ENCODE results near the gene GLYATL1.

The GLYATL1 gene

GRCh38 chr11:58905011-58905720 lies 34.1 kb upstream of the GLYATL1 start:
- H3K9me3 Mint-ChIP-seq = no peaks in the 10 kb centered on the region
- H3K36me3 Mint-ChIP-seq (ENCODE audit: low read depth) = no peaks in the 10 kb centered on the region
- peak; percentile 62 for DNase-seq
- no peak overlapping the region for H3K27ac Mint-ChIP-seq
- no peak for TF ChIP-seq CTCF (IDR thresholded peaks at IDR 0.05)
- H3K4me1 Mint-ChIP-seq = peaks cover 35% of the 10 kb centered on the region
- peak overlapping the region; percentile 81 for H3K4me3 Mint-ChIP-seq
- peaks cover 13% of the 10 kb centered on the region for H3K27me3 Mint-ChIP-seq (ENCODE audit: low read depth, poor library complexity)

DNA sequence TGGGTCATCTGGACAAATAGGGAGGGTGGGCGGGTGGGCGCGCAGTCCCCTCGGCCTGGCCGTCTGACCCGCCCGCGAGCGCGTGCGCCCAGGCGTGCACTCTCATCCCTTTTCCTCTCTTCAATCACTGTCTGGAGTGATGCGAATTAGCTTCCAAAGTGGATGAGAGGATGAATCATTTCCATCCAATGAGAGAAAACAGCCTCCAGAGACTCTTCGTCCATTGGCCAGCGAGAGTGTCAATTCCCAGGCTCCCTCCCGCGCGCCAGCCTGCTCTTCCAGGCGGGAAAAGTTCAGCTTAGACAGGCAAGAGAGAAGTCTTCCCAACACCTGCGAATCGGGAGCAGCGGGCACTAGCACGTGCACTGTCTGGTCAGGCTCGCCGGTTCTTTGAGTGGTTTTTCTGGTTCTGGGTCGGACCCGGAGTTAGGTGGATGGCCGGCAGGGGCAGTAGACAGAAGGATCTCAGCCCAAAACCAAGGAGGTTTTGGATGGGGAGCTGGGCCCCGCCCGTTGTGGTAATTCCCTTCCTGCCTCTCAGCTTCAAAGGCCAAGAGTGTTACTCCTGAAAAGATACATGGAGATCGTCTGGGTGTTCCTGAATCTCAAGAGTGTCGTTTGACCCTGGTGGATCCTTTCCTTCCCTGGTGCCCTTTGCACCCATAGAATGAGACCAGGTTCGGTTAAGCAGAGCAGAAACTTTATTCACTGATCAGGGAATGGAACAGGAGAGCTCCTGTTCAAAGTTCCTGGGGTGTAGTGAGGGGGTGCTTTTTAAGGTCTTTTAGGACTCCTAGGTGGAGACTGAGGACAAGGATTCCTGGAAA lies 33.4 kb upstream of the GLYATL1 start:
- no peaks in the 10 kb centered on the region for H3K9me3 Mint-ChIP-seq
- no peak overlapping the region for H3K27ac Mint-ChIP-seq
- H3K27me3 Mint-ChIP-seq (ENCODE audit: low read depth, poor library complexity) = peaks cover 13% of the 10 kb centered on the region
- H3K4me1 Mint-ChIP-seq = peaks cover 35% of the 10 kb centered on the region
- DNase-seq = peak; percentile 82
- no peaks in the 10 kb centered on the region for H3K36me3 Mint-ChIP-seq (ENCODE audit: low read depth)
- peak overlapping the region; percentile 81 for H3K4me3 Mint-ChIP-seq
- TF ChIP-seq CTCF (IDR thresholded peaks at IDR 0.05) = peak; percentile 39

DNA sequence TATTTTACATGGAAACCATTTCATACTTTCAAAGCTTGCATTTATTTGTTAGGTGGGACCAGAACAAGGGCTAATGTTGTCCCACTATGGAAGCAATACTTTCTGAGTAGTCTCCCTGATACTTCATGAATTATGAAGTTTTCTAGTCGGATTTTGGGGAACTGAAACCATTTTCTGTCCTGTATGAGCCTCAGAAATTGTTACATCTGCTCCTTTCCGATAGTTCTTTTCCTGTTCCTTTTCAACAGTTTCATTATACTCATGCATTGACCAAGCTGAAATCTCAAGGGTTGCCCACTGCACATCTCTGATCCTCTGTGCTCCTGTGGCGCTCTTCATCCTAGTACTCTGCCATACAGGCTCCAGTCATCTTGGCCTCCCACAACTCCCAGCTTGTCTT lies 31.5 kb upstream of the GLYATL1 start:
- Mint-ChIP-seq H3K4me1 (peaks cover 29% of the 10 kb centered on the region), H3K27ac (no peak overlapping the region), H3K4me3 (no peak overlapping the region), H3K27me3 (ENCODE audit: low read depth, poor library complexity) (peaks cover 14% of the 10 kb centered on the region), H3K9me3 (no peaks in the 10 kb centered on the region), H3K36me3 (ENCODE audit: low read depth) (no peaks in the 10 kb centered on the region)
- DNase-seq = no peak
- no peak for TF ChIP-seq CTCF (IDR thresholded peaks at IDR 0.05)

- H3K4me1 Mint-ChIP-seq = no peaks in the 10 kb centered on the region
- H3K27me3 Mint-ChIP-seq (ENCODE audit: low read depth, poor library complexity) = peaks cover 15% of the 10 kb centered on the region
- peaks cover 27% of the 10 kb centered on the region for H3K9me3 Mint-ChIP-seq
- no peak overlapping the region for H3K4me3 Mint-ChIP-seq
- DNase-seq = no peak
- TF ChIP-seq CTCF (IDR thresholded peaks at IDR 0.05) = no peak
- H3K36me3 Mint-ChIP-seq (ENCODE audit: low read depth) = no peaks in the 10 kb centered on the region
- no peak overlapping the region for H3K27ac Mint-ChIP-seq
Measured at GRCh38 chr11:58912124-58912523, 27.2 kb upstream of the GLYATL1 start.

DNA sequence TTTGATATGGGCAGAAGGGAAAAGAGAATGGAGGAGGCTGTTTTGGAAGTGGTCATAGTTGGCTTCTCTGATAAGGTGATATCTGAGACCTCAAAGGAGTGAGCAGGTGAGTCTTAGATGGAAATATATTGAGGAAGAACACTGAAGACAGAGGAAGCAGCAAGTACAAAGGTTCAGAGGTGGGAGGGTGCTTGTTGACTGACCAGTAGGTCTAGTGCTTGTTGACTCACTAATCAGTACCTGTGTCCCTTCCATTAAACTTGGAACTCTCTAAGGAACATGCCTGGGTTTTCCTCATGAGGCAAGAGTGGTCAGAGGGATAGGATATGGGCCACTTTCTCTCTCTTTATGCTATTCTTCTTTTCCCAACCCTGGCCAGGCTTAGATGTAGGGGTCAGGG lies 25.6 kb upstream of the GLYATL1 start:
- Mint-ChIP-seq H3K27me3 (ENCODE audit: low read depth, poor library complexity) (peaks cover 7% of the 10 kb centered on the region), H3K4me3 (no peak overlapping the region), H3K36me3 (ENCODE audit: low read depth) (peaks cover 4% of the 10 kb centered on the region), H3K27ac (no peak overlapping the region), H3K9me3 (peaks cover 41% of the 10 kb centered on the region), H3K4me1 (no peaks in the 10 kb centered on the region)
- no peak for TF ChIP-seq CTCF (IDR thresholded peaks at IDR 0.05)
- DNase-seq = no peak
